Small intestine (tissue), 7 donors: ENCODE data around the gene KLK5. TPM values are rescaled to one million over a fixed set of nuclear protein-coding genes. Genes with fewer than 3 reads are reported as not detected.
"Not testable (repeated sequence)": the region's sequence is repeated elsewhere in the genome, so short reads cannot be mapped to it uniquely, and the experiment has no call there.

ENCODE experiments used
- DNase-seq, 2 donors: peaks; one replicate each; pipeline versions ENCODE4 v3.0.0 to v3.0.0-alpha.2; 2013
- FAIRE-seq: peaks from 2 replicates; lab custom pipeline; 2012; peaks lifted over from hg19 to GRCh38; lab: Jason Lieb, UNC
- H3K27ac ChIP-seq, 3 donors: one replicate each; pipeline ENCODE4 v1.5.1; 2013; ENCODE audit warnings: low read length in 2 of 3, mild to moderate bottlenecking in 2 of 3, control low read depth in 1 of 3, inconsistent platforms in 1 of 3, low read depth in 1 of 3, moderate library complexity in 1 of 3
- H3K27me3 ChIP-seq, 3 donors: one replicate each; pipeline ENCODE4 v1.6.1; 2013; ENCODE audit warnings: low read length in 3 of 3, inconsistent platforms in 1 of 3; ENCODE audit not compliant: control insufficient read depth in 3 of 3, insufficient read depth in 3 of 3
- H3K36me3 ChIP-seq, 3 donors: one replicate each; pipeline ENCODE4 v1.6.1; 2013; ENCODE audit warnings: low read length in 3 of 3, inconsistent platforms in 1 of 3, low read depth in 1 of 3, mild to moderate bottlenecking in 1 of 3, moderate library complexity in 1 of 3; ENCODE audit not compliant: control insufficient read depth in 3 of 3, insufficient read depth in 2 of 3
- H3K4me1 ChIP-seq, 3 donors: one replicate each; pipeline ENCODE4 v1.6.1; 2013; ENCODE audit warnings: low read length in 2 of 3, inconsistent platforms in 1 of 3, low read depth in 1 of 3, mild to moderate bottlenecking in 1 of 3, moderate library complexity in 1 of 3; ENCODE audit not compliant: control insufficient read depth in 3 of 3, insufficient read depth in 2 of 3
- H3K4me3 ChIP-seq, 3 donors: one replicate each; pipeline ENCODE4 v1.5.1; 2013; ENCODE audit warnings: low read length in 3 of 3, control low read depth in 1 of 3, inconsistent platforms in 1 of 3, low read depth in 1 of 3, mild to moderate bottlenecking in 1 of 3, moderate library complexity in 1 of 3
- H3K9me3 ChIP-seq, 2 donors: one replicate each; pipeline ENCODE4 v1.6.1; 2013; ENCODE audit warnings: low read depth in 1 of 2, low read length in 1 of 2; ENCODE audit not compliant: control insufficient read depth in 2 of 2, insufficient read depth in 1 of 2
- WGBS, 3 donors: extraction: QIAGEN DNeasy Blood & Tissue Kit; methylation state at CpG; one replicate each; pipeline ENCODE4 v1.1.7; 2013; 5-methylcytosine and 5-hydroxymethylcytosine counted together
- polyA plus RNA-seq, 4 donors: library from polyadenylated mRNA; stranded (reverse) in 3 of 4; unstranded in 1 of 4; fragments of 200-250 nt in 3 of 4; fragments of 120-200 nt in 1 of 4; gene quantifications; one replicate each; pipeline versions ENCODE4 v1.2.1 to v1.2.3, GENCODE V29; 2013
- donor health status: healthy with polysubstance abuse.
- donor health status: control.
- donor health status: control.
- donor health status: Bipolar disorder and iron deficiency.
- donor health status: healthy.

Gene KLK5
- polyA plus RNA-seq, 4 donors = 0.10 TPM; not detected in 3

- DNase-seq (no peak), FAIRE-seq (no peak)
- no peaks in the 10 kb centered on the region for H3K36me3 ChIP-seq
- H3K9me3 ChIP-seq = no peaks in the 10 kb centered on the region
- no peak overlapping the region for H3K27ac ChIP-seq
- 53 to 79% (median 68%) methylated on average over 4 of the region's 4 CpGs for WGBS, 3 donors
- no peak overlapping the region for H3K4me3 ChIP-seq
- no peaks in the 10 kb centered on the region for H3K4me1 ChIP-seq
- peaks cover 0 to 5% (median 0%) of the 10 kb centered on the region in 3 donors for H3K27me3 ChIP-seq
Observed at GRCh38 chr19:50977626-50978025, 24.8 kb upstream of the KLK5 start.

DNA sequence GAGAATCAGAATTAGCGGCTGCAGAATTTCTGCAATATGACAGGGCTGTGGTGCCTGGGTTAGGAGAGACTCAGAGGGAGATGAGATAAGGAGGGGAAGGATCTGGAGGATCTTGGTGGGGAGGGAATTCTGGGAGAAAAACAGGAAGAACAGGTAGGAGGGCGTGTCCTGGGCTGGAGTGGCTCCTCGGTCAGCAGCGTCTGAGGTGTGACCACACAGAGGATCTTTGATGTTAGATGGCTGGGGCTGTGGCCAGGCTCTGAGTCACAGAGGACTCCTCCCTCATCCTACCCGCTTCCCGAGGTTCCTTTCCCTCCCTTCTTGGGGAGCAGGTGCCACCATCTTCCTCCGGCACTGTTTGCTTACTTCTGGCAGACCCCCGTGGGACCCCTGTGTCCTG lies 22.9 kb upstream of the KLK5 start:
- 7 to 14% (median 8%) methylated on average over 8 of the region's 8 CpGs for WGBS, 3 donors
- H3K9me3 ChIP-seq = no peaks in the 10 kb centered on the region
- FAIRE-seq (no peak), DNase-seq (no peak)
- H3K27me3 ChIP-seq = peaks cover 0 to 5% (median 0%) of the 10 kb centered on the region in 3 donors
- no peaks in the 10 kb centered on the region for H3K4me1 ChIP-seq
- no peak overlapping the region for H3K4me3 ChIP-seq
- H3K36me3 ChIP-seq = no peaks in the 10 kb centered on the region
- H3K27ac ChIP-seq = no peak overlapping the region

- WGBS, 3 donors = 7 to 43% (median 17%) methylated on average over 2 to 9 of the region's 9 CpGs
- FAIRE-seq (no peak), DNase-seq (no peak)
- no peaks in the 10 kb centered on the region for H3K36me3 ChIP-seq
- H3K4me1 ChIP-seq = no peaks in the 10 kb centered on the region
- peaks cover 0 to 5% (median 0%) of the 10 kb centered on the region in 3 donors for H3K27me3 ChIP-seq
- H3K4me3 ChIP-seq = no peak overlapping the region
- H3K9me3 ChIP-seq = no peaks in the 10 kb centered on the region
- H3K27ac ChIP-seq = no peak overlapping the region
Observed at GRCh38 chr19:50974702-50975556, 22.1 kb upstream of the KLK5 start.

- DNase-seq (no peak), FAIRE-seq (no peak)
- no peaks in the 10 kb centered on the region for H3K36me3 ChIP-seq
- 60 to 75% (median 69%) methylated on average over 9 of the region's 9 CpGs for WGBS, 3 donors
- H3K4me3 ChIP-seq = no peak overlapping the region
- no peaks in the 10 kb centered on the region for H3K9me3 ChIP-seq
- peaks cover 0 to 5% (median 0%) of the 10 kb centered on the region in 3 donors for H3K27me3 ChIP-seq
- no peak overlapping the region for H3K27ac ChIP-seq
- H3K4me1 ChIP-seq = no peaks in the 10 kb centered on the region
Observed at GRCh38 chr19:50972795-50973376, 20.0 kb upstream of the KLK5 start.

GRCh38 chr19:50969810-50970209 lies 17.0 kb upstream of the KLK5 start:
- H3K36me3 ChIP-seq, H3K27me3 ChIP-seq, H3K9me3 ChIP-seq, H3K4me1 ChIP-seq, DNase-seq, H3K4me3 ChIP-seq, H3K27ac ChIP-seq, FAIRE-seq: not testable (repeated sequence)
- WGBS, 3 donors = 72 to 89% (median 85%) methylated on average over 3 of the region's 3 CpGs

DNA sequence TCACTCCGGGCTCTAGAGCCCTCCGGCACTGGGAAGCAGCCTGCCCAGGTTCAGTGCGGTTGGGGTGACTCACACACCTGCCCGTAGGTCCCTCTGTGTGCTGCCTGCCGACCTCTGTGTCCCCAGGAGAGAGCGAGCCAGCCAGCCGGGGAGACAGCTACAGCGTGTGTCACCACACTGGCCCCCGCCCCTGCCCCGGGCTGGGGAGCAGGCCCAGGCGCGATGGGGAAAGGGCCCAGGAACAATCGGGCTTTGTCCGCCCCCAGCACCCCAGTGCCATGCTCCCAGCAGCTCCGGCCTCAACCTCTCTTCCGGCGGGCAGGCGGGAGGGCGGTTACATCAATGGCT lies 16.5 kb upstream of the KLK5 start, which contains the start of gene KLK6:
Gene KLK6, minus strand, starts transcription at position 179 of the 348 bp plus-strand sequence. CDS start 1,487 bp downstream, outside the sequence.
- Histone ChIP-seq H3K4me1 (no peaks in the 10 kb centered on the region), H3K9me3 (no peaks in the 10 kb centered on the region), H3K36me3 (no peaks in the 10 kb centered on the region), H3K27ac (no peak within 1 kb of the TSS), H3K4me3 (no peak within 1 kb of the TSS), H3K27me3 (peaks cover 0 to 2% (median 0%) of the 10 kb centered on the region in 3 donors)
- no peak for DNase-seq
- FAIRE-seq = no peak
- 55 to 71% (median 64%) methylated on average over 17 to 19 of the region's 19 CpGs for WGBS, 3 donors

- Histone ChIP-seq H3K4me3 (no peak overlapping the region), H3K36me3 (no peaks in the 10 kb centered on the region), H3K4me1 (no peaks in the 10 kb centered on the region), H3K27ac (no peak overlapping the region), H3K27me3 (peaks cover 0 to 2% (median 0%) of the 10 kb centered on the region in 3 donors), H3K9me3 (no peaks in the 10 kb centered on the region)
- no peak for FAIRE-seq
- 32 to 38% (median 33%) methylated on average over 7 of the region's 7 CpGs for WGBS, 3 donors
- DNase-seq = no peak
Observed at GRCh38 chr19:50968716-50969412, 16.0 kb upstream of the KLK5 start.

- DNase-seq (no peak), FAIRE-seq (no peak)
- Histone ChIP-seq H3K4me1 (no peaks in the 10 kb centered on the region), H3K4me3 (no peak overlapping the region), H3K36me3 (no peaks in the 10 kb centered on the region), H3K27ac (no peak overlapping the region), H3K27me3 (peaks cover 0 to 2% (median 0%) of the 10 kb centered on the region in 3 donors), H3K9me3 (no peaks in the 10 kb centered on the region)
- 31 to 40% (median 40%) methylated on average over 19 to 20 of the region's 20 CpGs for WGBS, 3 donors
Observed at GRCh38 chr19:50967929-50968715, 15.3 kb upstream of the KLK5 start.
